SK-N-MC (cell line): ENCODE data around the gene MIS18A.

Experiments
- EZH2 ChIP-seq: fragments of 200-600 bp; sonication (generic); IDR thresholded peaks from one replicate; pipeline ENCODE4 v1.6.1; 2017; ENCODE audit warnings: antibody characterized with exemption
- FOXP2 ChIP-seq: optimal IDR thresholded peaks from 2 replicates; pipeline ENCODE3; 2011; ENCODE audit warnings: mild to moderate bottlenecking, moderate library complexity; ENCODE audit not compliant: insufficient read depth; ENCODE audit errors: extremely low read length, control extremely low read depth
- POLR2AphosphoS5 ChIP-seq: IDR thresholded peaks from 2 replicates; pipeline ENCODE4 v1.6.1; 2012; ENCODE audit warnings: mild to moderate bottlenecking, low read depth, low read length, borderline replicate concordance

DNA sequence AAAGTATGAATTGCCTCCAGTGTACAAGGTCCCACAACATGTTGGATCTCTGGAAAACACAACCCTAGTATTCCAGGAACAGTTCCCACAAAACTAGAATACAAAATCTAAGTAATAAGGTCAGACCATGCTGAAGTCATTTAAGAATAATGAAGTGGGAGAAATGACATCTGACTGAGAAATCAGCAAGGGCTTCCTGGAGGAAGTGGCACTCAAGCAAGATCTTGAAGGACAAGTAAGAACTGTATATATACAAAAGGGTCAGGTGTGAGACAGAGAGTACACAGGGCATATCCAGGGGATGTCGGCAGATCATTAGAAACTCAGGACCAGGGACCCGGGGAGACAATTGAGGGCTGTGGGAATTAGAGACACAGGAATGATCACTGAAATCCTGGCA lies 18.7 kb downstream of the MIS18A start:
- TF ChIP-seq POLR2AphosphoS5 (no peak), EZH2 (no peak), FOXP2 (no peak)
